GM12878 (cell line): ENCODE data around the gene ADGRF1. TPM values are rescaled to one million over a fixed set of nuclear protein-coding genes. Genes with fewer than 3 reads are reported as not detected.

Source experiments
- CBX5 ChIP-seq: sonication (generic); IDR thresholded peaks from 2 replicates; pipeline ENCODE4 v1.6.1; 2016; ENCODE audit warnings: low read depth, moderate library complexity, mild to moderate bottlenecking, inconsistent platforms
- CEBPZ ChIP-seq: fragments of 150-350 bp; IDR thresholded peaks from 2 replicates; pipeline ENCODE4 v1.6.1; 2016; ENCODE audit warnings: low read depth, low read length
- CTCF ChIP-seq, 3 experiments: IDR thresholded peaks in 2 of 3; conservative IDR thresholded peaks in 1 of 3; 2 replicates each; pipeline ENCODE4 v1.5.1; 2011; ENCODE audit warnings: low read depth in 3 of 3, low read length in 3 of 3, mild to moderate bottlenecking in 3 of 3, control low read depth in 2 of 3, moderate library complexity in 2 of 3, inconsistent platforms in 1 of 3, mixed read lengths in 1 of 3; ENCODE audit not compliant: control insufficient read depth in 2 of 3, insufficient read depth in 1 of 3; ENCODE audit errors: extremely low read depth in 1 of 3
- PAX8 ChIP-seq: fragments of 450-650 bp; IDR thresholded peaks from 2 replicates; pipeline ENCODE4 v1.6.1; 2017; ENCODE audit warnings: mild to moderate bottlenecking, moderate library complexity
- SRF ChIP-seq, 2 experiments: IDR thresholded peaks; 2 replicates each; pipeline ENCODE4 v1.6.1; 2011; ENCODE audit warnings: low read depth in 2 of 2, low read length in 2 of 2, mild to moderate bottlenecking in 1 of 2, moderate library complexity in 1 of 2
- polyA plus RNA-seq, 11 experiments: library from polyadenylated mRNA; depleted of rRNA in 4 of 11; unstranded in 6 of 11; stranded (reverse) in 5 of 11; fragments of >200 nt; fragmentation: Nextera tagmentation in 4 of 11; fragmentation: Illumina TruSeq in 1 of 11; extraction: Ambion mirVana in 4 of 11; extraction: Trizol in 1 of 11; gene quantifications; 1 replicate in 1 of 11; 2 replicates in 10 of 11; pipeline versions ENCODE4 v1.2.1 to v1.2.3, GENCODE V29; 2011 to 2016; ENCODE audit warnings: inconsistent platforms in 2 of 11, missing spikeins in 2 of 11, low read depth in 1 of 11
- total RNA-seq, 4 experiments: library from RNA; depleted of rRNA in 3 of 4; stranded (reverse); fragments of >200 nt in 3 of 4; fragmentation: Illumina TruSeq in 1 of 4; extraction: Trizol in 1 of 4; gene quantifications; 2 replicates each; pipeline versions ENCODE4 v1.2.1 to v1.2.3, GENCODE V29; 2013 to 2021
- TF ChIP-seq, protein P1 (sequence below): fragments of 450-650 bp; IDR thresholded peaks from 2 replicates; pipeline ENCODE4 v1.6.1; 2017; ENCODE audit warnings: mild to moderate bottlenecking, low read depth, inconsistent platforms; ENCODE audit not compliant: poor library complexity, severe bottlenecking
- TF ChIP-seq, protein P2 (sequence below): IDR thresholded peaks from 2 replicates; pipeline ENCODE4 v1.6.1; 2012; ENCODE audit warnings: low read depth, low read length, improper control_type of control experiment

The ADGRF1 gene
- total and polyA plus RNA-seq, 10 of the 15 experiments (the other 5 are each of a cell fraction or from before 2014, with no cell fraction given) = 0.05 TPM; not detected in 9

DNA sequence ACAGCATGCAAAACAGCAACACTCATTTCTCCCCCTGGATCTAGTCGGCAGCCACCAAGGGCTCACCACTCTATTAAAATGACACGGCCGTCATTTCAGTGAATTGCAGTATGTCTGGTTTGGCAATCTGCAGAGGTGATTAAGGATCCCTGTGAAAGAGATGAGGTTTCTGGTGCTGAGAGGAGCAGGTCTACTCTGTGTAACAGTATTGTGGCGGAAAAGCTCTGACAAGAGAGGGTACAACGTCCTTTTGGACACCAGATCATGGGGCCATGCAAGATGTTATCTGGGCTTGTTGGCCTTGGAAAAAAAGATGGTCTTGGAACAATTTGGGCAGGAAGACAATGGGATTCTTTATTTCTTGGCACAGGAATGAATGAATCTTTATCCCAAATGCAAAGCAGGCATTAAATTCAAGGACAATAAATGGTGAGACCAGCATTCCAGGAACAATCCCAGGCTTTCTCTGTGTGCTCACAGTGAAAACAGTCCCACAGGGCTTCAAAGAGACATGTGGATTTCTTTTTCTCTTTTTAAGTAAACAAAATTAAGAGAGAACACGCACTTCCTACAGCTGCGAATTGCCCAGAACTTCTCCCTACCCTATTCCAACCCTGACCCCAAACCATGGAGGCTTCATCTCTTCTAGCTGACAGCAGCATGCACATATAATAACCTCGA, 33.7 kb upstream of the ADGRF1 start (continued):
- TF ChIP-seq CEBPZ (no peak), SRF (IDR thresholded peaks at IDR 0.05; ENCODE audit: low read depth in 2 of 2, low read length in 2 of 2) (no peak), PAX8 (no peak), CTCF (IDR thresholded peaks at IDR 0.05 in 2 of 3, conservative IDR thresholded peaks at IDR 0.05 in 1 of 3; ENCODE audit: control insufficient read depth in 2 of 3, extremely low read depth in 1 of 3, insufficient read depth in 1 of 3, low read depth in 3 of 3, low read length in 3 of 3) (no peak), CBX5 (no peak)
- TF ChIP-seq, protein P1, sequence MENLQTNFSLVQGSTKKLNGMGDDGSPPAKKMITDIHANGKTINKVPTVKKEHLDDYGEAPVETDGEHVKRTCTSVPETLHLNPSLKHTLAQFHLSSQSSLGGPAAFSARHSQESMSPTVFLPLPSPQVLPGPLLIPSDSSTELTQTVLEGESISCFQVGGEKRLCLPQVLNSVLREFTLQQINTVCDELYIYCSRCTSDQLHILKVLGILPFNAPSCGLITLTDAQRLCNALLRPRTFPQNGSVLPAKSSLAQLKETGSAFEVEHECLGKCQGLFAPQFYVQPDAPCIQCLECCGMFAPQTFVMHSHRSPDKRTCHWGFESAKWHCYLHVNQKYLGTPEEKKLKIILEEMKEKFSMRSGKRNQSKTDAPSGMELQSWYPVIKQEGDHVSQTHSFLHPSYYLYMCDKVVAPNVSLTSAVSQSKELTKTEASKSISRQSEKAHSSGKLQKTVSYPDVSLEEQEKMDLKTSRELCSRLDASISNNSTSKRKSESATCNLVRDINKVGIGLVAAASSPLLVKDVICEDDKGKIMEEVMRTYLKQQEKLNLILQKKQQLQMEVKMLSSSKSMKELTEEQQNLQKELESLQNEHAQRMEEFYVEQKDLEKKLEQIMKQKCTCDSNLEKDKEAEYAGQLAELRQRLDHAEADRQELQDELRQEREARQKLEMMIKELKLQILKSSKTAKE = no peak
- TF ChIP-seq, protein P2, sequence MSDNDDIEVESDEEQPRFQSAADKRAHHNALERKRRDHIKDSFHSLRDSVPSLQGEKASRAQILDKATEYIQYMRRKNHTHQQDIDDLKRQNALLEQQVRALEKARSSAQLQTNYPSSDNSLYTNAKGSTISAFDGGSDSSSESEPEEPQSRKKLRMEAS = no peak
- TF ChIP-seq, all 136 proteins: peak for 0
